Measurements from ENCODE around the gene OPTC.

GRCh38 chr1:203450001-203450400, 44.0 kb upstream of the OPTC start:
- TF ChIP-seq, protein P1, sequence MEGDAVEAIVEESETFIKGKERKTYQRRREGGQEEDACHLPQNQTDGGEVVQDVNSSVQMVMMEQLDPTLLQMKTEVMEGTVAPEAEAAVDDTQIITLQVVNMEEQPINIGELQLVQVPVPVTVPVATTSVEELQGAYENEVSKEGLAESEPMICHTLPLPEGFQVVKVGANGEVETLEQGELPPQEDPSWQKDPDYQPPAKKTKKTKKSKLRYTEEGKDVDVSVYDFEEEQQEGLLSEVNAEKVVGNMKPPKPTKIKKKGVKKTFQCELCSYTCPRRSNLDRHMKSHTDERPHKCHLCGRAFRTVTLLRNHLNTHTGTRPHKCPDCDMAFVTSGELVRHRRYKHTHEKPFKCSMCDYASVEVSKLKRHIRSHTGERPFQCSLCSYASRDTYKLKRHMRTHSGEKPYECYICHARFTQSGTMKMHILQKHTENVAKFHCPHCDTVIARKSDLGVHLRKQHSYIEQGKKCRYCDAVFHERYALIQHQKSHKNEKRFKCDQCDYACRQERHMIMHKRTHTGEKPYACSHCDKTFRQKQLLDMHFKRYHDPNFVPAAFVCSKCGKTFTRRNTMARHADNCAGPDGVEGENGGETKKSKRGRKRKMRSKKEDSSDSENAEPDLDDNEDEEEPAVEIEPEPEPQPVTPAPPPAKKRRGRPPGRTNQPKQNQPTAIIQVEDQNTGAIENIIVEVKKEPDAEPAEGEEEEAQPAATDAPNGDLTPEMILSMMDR (IDR thresholded peaks at IDR 0.05): no peak
- TF ChIP-seq POLR2A (IDR thresholded peaks at IDR 0.05): no peak
